HCT116 (cell line): ENCODE data around the gene FITM2.

Experiments used
- SRF ChIP-seq: IDR thresholded peaks from 2 replicates; pipeline ENCODE4 v1.6.1; 2012; ENCODE audit warnings: low read depth
- TF ChIP-seq, protein P1 (sequence below), 3 experiments: fragments of 200-600 bp in 1 of 3; sonication (generic) in 1 of 3; IDR thresholded peaks in 2 of 3; conservative IDR thresholded peaks in 1 of 3; 2 replicates each; pipeline ENCODE4 v1.5.1; 2012 to 2017; ENCODE audit warnings: low read depth in 2 of 3, low read length in 2 of 3, antibody characterized with exemption in 1 of 3, borderline replicate concordance in 1 of 3, control low read depth in 1 of 3, mild to moderate bottlenecking in 1 of 3, mixed read lengths in 1 of 3, mixed run types in 1 of 3, moderate library complexity in 1 of 3; ENCODE audit not compliant: insufficient read depth in 1 of 3

DNA sequence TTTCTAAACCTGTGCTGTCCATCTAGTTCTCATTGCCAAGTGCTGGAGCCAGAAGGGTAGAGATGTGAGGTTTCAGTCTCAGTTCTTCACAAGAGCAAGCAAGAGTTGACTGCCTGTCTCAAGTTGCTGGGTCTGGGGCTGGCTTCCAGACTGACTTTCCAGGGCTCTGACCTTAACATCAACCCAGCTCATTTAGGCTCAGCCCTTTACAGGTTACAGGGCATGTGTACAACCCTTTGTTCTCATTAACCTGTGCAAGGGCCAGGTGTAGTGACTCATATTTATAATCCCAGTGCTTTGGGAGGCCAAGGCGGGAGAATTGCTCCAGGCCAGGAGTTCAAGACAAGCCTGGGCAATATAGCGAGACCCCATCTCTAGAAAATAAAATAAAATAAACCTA is 30.6 kb downstream of the FITM2 start:
- TF ChIP-seq, protein P1, sequence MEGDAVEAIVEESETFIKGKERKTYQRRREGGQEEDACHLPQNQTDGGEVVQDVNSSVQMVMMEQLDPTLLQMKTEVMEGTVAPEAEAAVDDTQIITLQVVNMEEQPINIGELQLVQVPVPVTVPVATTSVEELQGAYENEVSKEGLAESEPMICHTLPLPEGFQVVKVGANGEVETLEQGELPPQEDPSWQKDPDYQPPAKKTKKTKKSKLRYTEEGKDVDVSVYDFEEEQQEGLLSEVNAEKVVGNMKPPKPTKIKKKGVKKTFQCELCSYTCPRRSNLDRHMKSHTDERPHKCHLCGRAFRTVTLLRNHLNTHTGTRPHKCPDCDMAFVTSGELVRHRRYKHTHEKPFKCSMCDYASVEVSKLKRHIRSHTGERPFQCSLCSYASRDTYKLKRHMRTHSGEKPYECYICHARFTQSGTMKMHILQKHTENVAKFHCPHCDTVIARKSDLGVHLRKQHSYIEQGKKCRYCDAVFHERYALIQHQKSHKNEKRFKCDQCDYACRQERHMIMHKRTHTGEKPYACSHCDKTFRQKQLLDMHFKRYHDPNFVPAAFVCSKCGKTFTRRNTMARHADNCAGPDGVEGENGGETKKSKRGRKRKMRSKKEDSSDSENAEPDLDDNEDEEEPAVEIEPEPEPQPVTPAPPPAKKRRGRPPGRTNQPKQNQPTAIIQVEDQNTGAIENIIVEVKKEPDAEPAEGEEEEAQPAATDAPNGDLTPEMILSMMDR (IDR thresholded peaks at IDR 0.05 in 2 of 3, conservative IDR thresholded peaks at IDR 0.05 in 1 of 3; ENCODE audit: borderline replicate concordance in 1 of 3, insufficient read depth in 1 of 3, low read depth in 2 of 3, low read length in 2 of 3), result no peak
- TF ChIP-seq SRF, result no peak
